Measurements from ENCODE around the gene SHB. TPM values are rescaled to one million over a fixed set of nuclear protein-coding genes. Genes with fewer than 3 reads are reported as not detected.
A peak's percentile ranks its signal among the peaks of the same experiment; 100 is the strongest.

Gene SHB
- total RNA-seq, 1 donor from 2014 or later: 1.1 TPM

- Histone ChIP-seq H2AFZ (replicated peaks) (no peak overlapping the region), H3K9me3 (ENCODE audit: low read depth) (no peaks in the 10 kb centered on the region), H3K4me2 (no peak overlapping the region), H3K79me2 (ENCODE audit: low read depth) (no peaks in the 10 kb centered on the region), H3K4me3 (no peak overlapping the region), H3K27me3 (no peaks in the 10 kb centered on the region), H3K4me1 (peaks cover 26% of the 10 kb centered on the region), H3K36me3 (no peaks in the 10 kb centered on the region), H3F3A (ENCODE audit: low read depth) (peaks cover 3% of the 10 kb centered on the region), H4K20me1 (ENCODE audit: low read depth) (no peaks in the 10 kb centered on the region), H3K9ac (no peak overlapping the region), H3K27ac (no peak overlapping the region)
- Mint-ChIP-seq H3K36me3 (peaks cover 5% of the 10 kb centered on the region), H3K9me3 (no peaks in the 10 kb centered on the region), H3K4me3 (no peak overlapping the region), H3K4me1 (peaks cover 65% of the 10 kb centered on the region), H3K27me3 (ENCODE audit: insufficient read depth, low read depth) (peaks cover 11% of the 10 kb centered on the region), H3K27ac (no peak overlapping the region)
- TF ChIP-seq EZH2 (IDR thresholded peaks at IDR 0.05): no peak
- TF ChIP-seq, protein P1, sequence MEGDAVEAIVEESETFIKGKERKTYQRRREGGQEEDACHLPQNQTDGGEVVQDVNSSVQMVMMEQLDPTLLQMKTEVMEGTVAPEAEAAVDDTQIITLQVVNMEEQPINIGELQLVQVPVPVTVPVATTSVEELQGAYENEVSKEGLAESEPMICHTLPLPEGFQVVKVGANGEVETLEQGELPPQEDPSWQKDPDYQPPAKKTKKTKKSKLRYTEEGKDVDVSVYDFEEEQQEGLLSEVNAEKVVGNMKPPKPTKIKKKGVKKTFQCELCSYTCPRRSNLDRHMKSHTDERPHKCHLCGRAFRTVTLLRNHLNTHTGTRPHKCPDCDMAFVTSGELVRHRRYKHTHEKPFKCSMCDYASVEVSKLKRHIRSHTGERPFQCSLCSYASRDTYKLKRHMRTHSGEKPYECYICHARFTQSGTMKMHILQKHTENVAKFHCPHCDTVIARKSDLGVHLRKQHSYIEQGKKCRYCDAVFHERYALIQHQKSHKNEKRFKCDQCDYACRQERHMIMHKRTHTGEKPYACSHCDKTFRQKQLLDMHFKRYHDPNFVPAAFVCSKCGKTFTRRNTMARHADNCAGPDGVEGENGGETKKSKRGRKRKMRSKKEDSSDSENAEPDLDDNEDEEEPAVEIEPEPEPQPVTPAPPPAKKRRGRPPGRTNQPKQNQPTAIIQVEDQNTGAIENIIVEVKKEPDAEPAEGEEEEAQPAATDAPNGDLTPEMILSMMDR (IDR thresholded peaks at IDR 0.05): no peak
- TF ChIP-seq EZH2phosphoT487 (IDR thresholded peaks at IDR 0.05): no peak
- DNase-seq (ENCODE audit: low spot score): no peak
Observed at GRCh38 chr9:38009990-38010389, 59.0 kb downstream of the SHB start.

GRCh38 chr9:38009035-38009501 is 60.0 kb downstream of the SHB start:
- Histone ChIP-seq H3F3A (ENCODE audit: low read depth) (no peaks in the 10 kb centered on the region), H3K4me1 (peaks cover 17% of the 10 kb centered on the region), H3K9ac (no peak overlapping the region), H3K36me3 (no peaks in the 10 kb centered on the region), H3K79me2 (ENCODE audit: low read depth) (no peaks in the 10 kb centered on the region), H3K9me3 (ENCODE audit: low read depth) (no peaks in the 10 kb centered on the region), H3K27me3 (no peaks in the 10 kb centered on the region), H2AFZ (replicated peaks) (no peak overlapping the region), H3K27ac (no peak overlapping the region), H4K20me1 (ENCODE audit: low read depth) (no peaks in the 10 kb centered on the region), H3K4me3 (no peak overlapping the region), H3K4me2 (no peak overlapping the region)
- peaks cover 5% of the 10 kb centered on the region for H3K36me3 Mint-ChIP-seq
- peaks cover 11% of the 10 kb centered on the region for H3K27me3 Mint-ChIP-seq (ENCODE audit: insufficient read depth, low read depth)
- H3K4me1 Mint-ChIP-seq: peaks cover 57% of the 10 kb centered on the region
- no peak for DNase-seq (ENCODE audit: low spot score)
- H3K4me3 Mint-ChIP-seq: no peak overlapping the region
- H3K9me3 Mint-ChIP-seq: no peaks in the 10 kb centered on the region
- peak overlapping the region; percentile 11 for H3K27ac Mint-ChIP-seq
- TF ChIP-seq, protein P1 (IDR thresholded peaks at IDR 0.05): no peak

DNA sequence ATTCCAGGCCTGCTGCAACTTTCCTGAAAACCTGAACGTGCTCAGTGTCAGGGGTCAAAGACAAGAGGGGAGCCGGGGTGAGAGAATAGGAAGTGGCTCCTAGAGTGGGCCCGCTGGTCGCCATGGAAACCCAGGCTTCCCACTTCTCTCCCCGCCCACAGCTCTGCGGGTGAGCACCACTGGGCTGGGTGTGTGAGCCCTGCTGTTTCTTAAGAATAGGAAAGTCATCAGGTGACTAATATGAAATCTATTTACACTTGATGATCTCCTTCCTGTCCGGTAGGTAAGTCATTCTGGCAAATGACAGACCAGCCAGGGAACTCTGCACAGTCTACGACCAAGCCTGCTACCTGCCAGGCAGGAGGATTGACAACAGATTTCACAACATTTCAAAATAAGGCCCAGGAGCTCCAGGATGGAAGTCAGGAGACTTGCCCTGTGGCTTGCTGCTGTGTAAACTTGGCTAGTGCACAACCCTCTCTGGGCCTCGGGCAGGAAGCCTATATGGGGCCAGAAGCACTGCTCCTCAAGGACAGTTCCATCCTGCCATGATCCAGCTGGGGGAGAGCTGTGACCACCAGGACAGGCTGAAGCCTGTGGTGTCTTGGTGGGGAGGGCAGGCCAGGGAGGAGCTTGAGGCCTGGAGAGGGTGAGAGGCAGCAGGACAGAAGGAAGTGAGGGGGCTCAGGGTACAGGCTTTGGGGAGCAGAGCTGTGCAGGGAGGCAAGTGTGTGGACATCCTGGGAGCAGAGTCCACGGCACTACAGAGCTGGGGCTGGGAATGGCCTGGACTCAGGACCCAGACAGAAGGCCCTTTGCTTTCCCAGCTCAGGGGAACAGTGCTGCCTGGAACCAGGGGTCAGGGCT is 60.6 kb downstream of the SHB start:
- H3K9ac ChIP-seq: no peak overlapping the region
- no peaks in the 10 kb centered on the region for H3K36me3 Mint-ChIP-seq
- peak overlapping the region; percentile 11 for H3K27ac Mint-ChIP-seq
- H3K27ac ChIP-seq: no peak overlapping the region
- TF ChIP-seq, protein P1 (IDR thresholded peaks at IDR 0.05): no peak
- TF ChIP-seq EZH2 (IDR thresholded peaks at IDR 0.05): no peak
- TF ChIP-seq EZH2phosphoT487 (IDR thresholded peaks at IDR 0.05): no peak
- H3K4me1 ChIP-seq: peaks cover 17% of the 10 kb centered on the region
- no peaks in the 10 kb centered on the region for H4K20me1 ChIP-seq (ENCODE audit: low read depth)
- DNase-seq (ENCODE audit: low spot score): no peak
- H3K79me2 ChIP-seq (ENCODE audit: low read depth): no peaks in the 10 kb centered on the region
- H3K9me3 ChIP-seq (ENCODE audit: low read depth): no peaks in the 10 kb centered on the region
- no peak overlapping the region for H2AFZ ChIP-seq (replicated peaks)
- H3K4me3 ChIP-seq: no peak overlapping the region
- H3F3A ChIP-seq (ENCODE audit: low read depth): no peaks in the 10 kb centered on the region
- H3K27me3 ChIP-seq: no peaks in the 10 kb centered on the region
- H3K4me2 ChIP-seq: no peak overlapping the region
- H3K4me1 Mint-ChIP-seq: peaks cover 54% of the 10 kb centered on the region
- no peaks in the 10 kb centered on the region for H3K36me3 ChIP-seq
- H3K27me3 Mint-ChIP-seq (ENCODE audit: insufficient read depth, low read depth): peaks cover 11% of the 10 kb centered on the region
- peak overlapping the region; percentile 68 for H3K4me3 Mint-ChIP-seq
- no peaks in the 10 kb centered on the region for H3K9me3 Mint-ChIP-seq
